GM12865 (cell line): Measurements from ENCODE around the gene PNLIP.

Source experiments
- DNase-seq: peaks from one replicate; pipeline ENCODE4 v3.0.0; 2010; ENCODE audit warnings: low read depth
- H3K4me3 ChIP-seq: 2 replicates; pipeline ENCODE4 v1.5.1; 2011; ENCODE audit warnings: mild to moderate bottlenecking, low read depth, low read length, control low read depth
- TF ChIP-seq, protein P1 (sequence below): IDR thresholded peaks from 2 replicates; pipeline ENCODE4 v1.5.1; 2011; ENCODE audit warnings: low read length, control low read depth, low read depth, inconsistent platforms; ENCODE audit not compliant: insufficient read depth; ENCODE audit errors: missing control alignments

Gene PNLIP

GRCh38 chr10:116545122-116545521 lies 609 bp upstream of the PNLIP start:
- TF ChIP-seq, protein P1, sequence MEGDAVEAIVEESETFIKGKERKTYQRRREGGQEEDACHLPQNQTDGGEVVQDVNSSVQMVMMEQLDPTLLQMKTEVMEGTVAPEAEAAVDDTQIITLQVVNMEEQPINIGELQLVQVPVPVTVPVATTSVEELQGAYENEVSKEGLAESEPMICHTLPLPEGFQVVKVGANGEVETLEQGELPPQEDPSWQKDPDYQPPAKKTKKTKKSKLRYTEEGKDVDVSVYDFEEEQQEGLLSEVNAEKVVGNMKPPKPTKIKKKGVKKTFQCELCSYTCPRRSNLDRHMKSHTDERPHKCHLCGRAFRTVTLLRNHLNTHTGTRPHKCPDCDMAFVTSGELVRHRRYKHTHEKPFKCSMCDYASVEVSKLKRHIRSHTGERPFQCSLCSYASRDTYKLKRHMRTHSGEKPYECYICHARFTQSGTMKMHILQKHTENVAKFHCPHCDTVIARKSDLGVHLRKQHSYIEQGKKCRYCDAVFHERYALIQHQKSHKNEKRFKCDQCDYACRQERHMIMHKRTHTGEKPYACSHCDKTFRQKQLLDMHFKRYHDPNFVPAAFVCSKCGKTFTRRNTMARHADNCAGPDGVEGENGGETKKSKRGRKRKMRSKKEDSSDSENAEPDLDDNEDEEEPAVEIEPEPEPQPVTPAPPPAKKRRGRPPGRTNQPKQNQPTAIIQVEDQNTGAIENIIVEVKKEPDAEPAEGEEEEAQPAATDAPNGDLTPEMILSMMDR, result no peak

GRCh38 chr10:116548301-116548700 lies 2.6 kb downstream of the PNLIP start:
- H3K4me3 ChIP-seq, result no peak overlapping the region
- TF ChIP-seq, protein P1, result no peak
- no peak for DNase-seq

More at GRCh38 chr10:116545122-116545521, 609 bp upstream of the PNLIP start:
- no peak overlapping the region for H3K4me3 ChIP-seq
- no peak for DNase-seq

DNA sequence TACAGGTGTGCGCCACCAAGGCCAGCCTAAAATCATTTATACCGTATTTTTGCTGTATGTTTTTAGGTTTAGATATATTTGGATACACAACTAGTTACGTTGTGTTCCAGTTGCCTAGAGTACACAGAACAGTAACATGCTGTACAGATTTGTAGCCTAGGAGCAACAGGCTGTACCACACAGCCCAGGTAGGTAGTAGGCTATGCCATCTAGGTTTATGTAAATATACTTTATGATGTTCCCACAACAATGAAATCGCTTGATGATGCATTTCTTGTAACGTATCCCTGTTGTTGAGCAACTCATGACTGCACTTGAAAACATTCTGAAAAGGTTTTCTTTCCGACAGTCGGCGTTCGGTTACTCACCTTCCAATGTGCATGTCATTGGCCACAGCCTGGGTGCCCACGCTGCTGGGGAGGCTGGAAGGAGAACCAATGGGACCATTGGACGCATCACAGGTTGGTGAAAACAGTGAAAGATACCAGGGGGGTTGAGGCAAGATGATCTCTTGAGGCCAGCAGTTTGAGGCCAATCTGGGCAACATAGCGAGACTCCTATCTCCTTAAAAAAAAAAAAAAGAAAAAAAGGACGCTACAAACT lies 7.7 kb downstream of the PNLIP start:
- TF ChIP-seq, protein P1, result no peak
- DNase-seq, result no peak

GRCh38 chr10:116554628-116555027 lies 8.9 kb downstream of the PNLIP start:
- TF ChIP-seq, protein P1, result no peak
- no peak overlapping the region for H3K4me3 ChIP-seq
- no peak for DNase-seq

More for the DNA sequence above, 7.7 kb downstream of the PNLIP start:
- no peak overlapping the region for H3K4me3 ChIP-seq

GRCh38 chr10:116555880-116556279 lies 10.1 kb downstream of the PNLIP start:
- TF ChIP-seq, protein P1, result no peak
- DNase-seq, result no peak
- no peak overlapping the region for H3K4me3 ChIP-seq

DNA sequence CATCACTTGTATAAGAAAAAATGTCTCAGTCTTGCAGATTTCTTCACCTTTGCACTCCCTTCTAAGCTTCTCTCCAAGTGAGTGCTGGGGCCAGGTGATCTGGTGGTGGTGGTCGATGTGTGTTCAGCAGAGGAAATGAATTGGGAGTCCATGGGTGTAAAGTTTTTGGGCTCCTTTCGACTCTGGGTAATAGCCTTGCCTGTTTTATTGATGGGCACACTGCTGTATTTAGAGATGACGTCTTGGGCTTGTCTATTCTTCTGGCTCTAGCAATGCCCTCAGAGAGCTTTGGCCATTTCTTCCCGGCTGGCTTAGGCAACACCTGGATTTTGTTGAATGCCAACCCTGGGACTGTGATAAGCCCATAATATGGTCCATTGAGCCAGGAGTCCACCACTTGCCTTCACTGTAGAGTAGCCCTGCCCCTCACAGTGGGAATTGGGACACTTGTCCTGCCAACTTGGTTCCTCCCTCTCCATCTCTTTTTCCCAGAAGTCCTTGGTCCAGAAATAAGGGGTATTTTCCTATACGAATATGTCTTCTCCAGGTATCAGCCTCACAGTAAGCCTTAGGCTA lies 11.7 kb downstream of the PNLIP start:
- DNase-seq, result no peak
- no peak overlapping the region for H3K4me3 ChIP-seq
- TF ChIP-seq, protein P1, result no peak

- no peak overlapping the region for H3K4me3 ChIP-seq
- no peak for DNase-seq
- TF ChIP-seq, protein P1, result no peak
These were observed 19.8 kb downstream of the PNLIP start for GRCh38 chr10:116565534-116565933.
